ENCODE measurements around the gene RHBDL1.

RHBDL1 gene

GRCh38 chr16:633336-634050 lies 42.0 kb upstream of the RHBDL1 start:
- Mint-ChIP-seq H3K36me3 (ENCODE audit: low read depth) (peaks cover 46% of the 10 kb centered on the region), H3K4me3 (no peak overlapping the region), H3K27ac (no peak overlapping the region), H3K4me1 (ENCODE audit: low read depth) (peaks cover 26% of the 10 kb centered on the region), H3K9me3 (no peaks in the 10 kb centered on the region), H3K27me3 (peaks cover 11% of the 10 kb centered on the region)
- intact Hi-C loops (cut with micrococcal nuclease) = no loop called here

- intact Hi-C loops (cut with micrococcal nuclease) = no loop called here
- Mint-ChIP-seq H3K27me3 (peaks cover 11% of the 10 kb centered on the region), H3K36me3 (ENCODE audit: low read depth) (peaks cover 39% of the 10 kb centered on the region), H3K4me1 (ENCODE audit: low read depth) (peaks cover 26% of the 10 kb centered on the region), H3K9me3 (no peaks in the 10 kb centered on the region), H3K27ac (no peak overlapping the region), H3K4me3 (peak overlapping the region; percentile 40)
These were observed 41.3 kb upstream of the RHBDL1 start for GRCh38 chr16:634051-634670.

DNA sequence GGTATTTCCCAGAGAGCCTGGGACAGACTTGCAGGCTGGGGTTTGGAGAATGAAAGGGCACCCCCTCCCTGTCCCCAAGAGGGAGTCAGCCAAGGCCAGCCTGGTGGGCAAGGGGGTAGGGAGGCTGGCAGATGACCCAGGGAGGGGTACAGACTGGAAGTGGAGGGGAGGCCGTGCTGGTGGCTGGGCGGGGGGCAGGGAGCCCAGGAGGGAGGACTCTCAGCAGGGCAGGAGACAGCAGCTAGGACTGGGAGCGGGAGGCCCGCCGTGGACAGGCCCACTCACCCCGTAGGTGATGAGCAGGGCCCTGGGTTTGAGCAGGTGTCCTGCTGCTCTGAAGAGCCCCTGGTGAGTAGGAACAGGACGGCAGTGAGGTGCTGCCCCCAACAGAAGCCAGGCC lies 40.5 kb upstream of the RHBDL1 start:
- Mint-ChIP-seq H3K27me3 (peaks cover 11% of the 10 kb centered on the region), H3K9me3 (no peaks in the 10 kb centered on the region), H3K27ac (no peak overlapping the region), H3K4me1 (ENCODE audit: low read depth) (peaks cover 26% of the 10 kb centered on the region), H3K36me3 (ENCODE audit: low read depth) (peaks cover 34% of the 10 kb centered on the region), H3K4me3 (peak overlapping the region; percentile 70)
- intact Hi-C loops (cut with micrococcal nuclease) = no loop called here

DNA sequence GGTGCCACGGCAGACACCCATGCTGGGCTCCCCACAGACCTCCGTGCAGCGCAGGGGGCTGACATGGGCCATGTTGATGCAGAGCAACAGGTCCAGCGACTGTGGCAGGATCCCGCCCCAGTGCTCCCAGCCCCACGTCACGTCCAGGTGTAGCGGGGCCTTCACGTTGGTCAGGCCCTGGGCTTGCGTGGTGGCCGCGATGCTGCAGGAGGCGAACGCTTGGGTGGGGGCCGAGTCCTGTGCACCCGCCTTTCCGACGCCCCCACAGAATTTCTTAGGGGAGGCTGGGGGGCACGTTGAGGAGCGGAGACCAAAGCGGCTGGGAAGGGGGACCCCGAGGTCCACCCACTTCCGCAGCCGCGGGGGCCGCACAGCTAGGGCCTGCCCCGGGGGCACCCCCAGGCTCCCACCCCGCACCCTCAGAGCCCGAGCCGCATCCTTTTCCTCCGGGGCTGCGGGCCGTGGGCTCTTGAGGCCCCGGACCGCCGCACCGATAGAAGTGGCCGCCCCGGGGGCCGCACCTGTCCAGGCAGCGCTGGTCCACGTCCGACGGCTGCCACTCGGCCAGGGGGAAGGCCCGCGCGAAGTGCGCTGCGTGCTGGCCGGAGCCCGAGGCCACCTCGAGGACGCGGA lies 39.8 kb upstream of the RHBDL1 start:
- H3K4me1 Mint-ChIP-seq (ENCODE audit: low read depth) = peaks cover 32% of the 10 kb centered on the region
- intact Hi-C loops (cut with micrococcal nuclease) = loop anchor here (1.0 kb wide), 1 partner anchor 46 kb away; no protein-coding TSS in a partner anchor
- peaks cover 34% of the 10 kb centered on the region for H3K36me3 Mint-ChIP-seq (ENCODE audit: low read depth)
- H3K27me3 Mint-ChIP-seq = peaks cover 11% of the 10 kb centered on the region
- peak overlapping the region; percentile 97 for H3K4me3 Mint-ChIP-seq
- peak overlapping the region; percentile 94 for H3K27ac Mint-ChIP-seq
- no peaks in the 10 kb centered on the region for H3K9me3 Mint-ChIP-seq

GRCh38 chr16:636206-637080 lies 39.0 kb upstream of the RHBDL1 start, which contains the start of gene METTL26:
Gene METTL26, minus strand, starts transcription at chr16:636305. Its CDS starts 15 bp downstream, at chr16:636290.
- H3K27me3 Mint-ChIP-seq = peaks cover 7% of the 10 kb centered on the region
- no peaks in the 10 kb centered on the region for H3K9me3 Mint-ChIP-seq
- intact Hi-C loops (cut with micrococcal nuclease) = loop anchor here (1.0 kb wide), 2 partner anchors 24 to 47 kb away; no protein-coding TSS in a partner anchor
- H3K27ac Mint-ChIP-seq = peak within 1 kb of the TSS; percentile 94
- peaks cover 34% of the 10 kb centered on the region for H3K36me3 Mint-ChIP-seq (ENCODE audit: low read depth)
- H3K4me3 Mint-ChIP-seq = peak within 1 kb of the TSS; percentile 97
- H3K4me1 Mint-ChIP-seq (ENCODE audit: low read depth) = peaks cover 30% of the 10 kb centered on the region

DNA sequence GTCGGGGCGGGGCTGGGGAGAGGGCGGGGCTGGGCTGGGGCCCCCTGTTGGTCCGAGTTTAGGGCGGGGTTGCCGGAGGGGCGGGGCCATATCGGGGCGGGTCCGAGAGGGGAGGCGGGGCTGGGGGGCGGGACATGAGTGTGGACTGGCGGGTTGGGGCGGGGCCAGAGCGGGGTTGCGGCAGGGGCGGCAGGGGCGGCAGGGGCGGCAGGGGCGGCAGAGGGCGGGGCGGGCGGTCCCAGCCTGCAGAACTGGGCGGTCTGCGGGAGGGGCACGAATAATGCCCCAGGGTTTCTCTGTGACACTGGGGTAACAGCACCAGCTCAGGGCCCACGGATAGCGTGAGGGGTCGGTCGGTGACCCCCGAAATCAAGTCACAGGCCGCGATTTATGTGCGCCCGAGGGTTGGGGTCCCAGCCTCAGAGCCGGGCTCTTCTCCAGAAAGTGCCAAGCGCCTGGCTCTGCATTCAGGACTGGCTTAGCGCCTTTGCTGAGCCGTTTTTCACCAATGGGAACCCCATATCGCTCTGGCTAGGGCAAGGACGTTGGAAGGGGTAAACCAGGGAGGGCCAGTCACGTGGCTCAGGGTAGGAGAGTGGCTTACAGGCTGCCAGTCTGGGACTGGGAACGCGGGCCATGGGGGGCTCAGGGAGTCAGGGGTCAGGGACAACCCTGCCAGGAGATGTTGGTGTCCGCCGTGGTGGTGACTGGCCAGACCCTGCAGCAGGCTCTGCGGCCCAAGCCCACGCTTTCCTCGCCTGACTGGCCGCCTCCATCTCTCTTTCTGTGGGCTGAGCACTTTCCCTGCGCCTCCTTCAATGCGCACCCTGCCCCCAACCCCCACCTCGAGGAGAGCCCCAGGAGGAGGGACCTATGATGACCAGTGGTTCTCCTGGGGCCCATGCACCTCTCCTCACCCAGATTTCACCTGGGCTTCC lies 38.1 kb upstream of the RHBDL1 start:
- Mint-ChIP-seq H3K4me1 (ENCODE audit: low read depth) (peaks cover 30% of the 10 kb centered on the region), H3K9me3 (no peaks in the 10 kb centered on the region), H3K27me3 (peaks cover 3% of the 10 kb centered on the region), H3K27ac (peak overlapping the region; percentile 94), H3K36me3 (ENCODE audit: low read depth) (peaks cover 35% of the 10 kb centered on the region), H3K4me3 (peak overlapping the region; percentile 97)
- intact Hi-C loops (cut with micrococcal nuclease) = loop anchor here (1.0 kb wide), 1 partner anchor 23 kb away; no protein-coding TSS in a partner anchor

DNA sequence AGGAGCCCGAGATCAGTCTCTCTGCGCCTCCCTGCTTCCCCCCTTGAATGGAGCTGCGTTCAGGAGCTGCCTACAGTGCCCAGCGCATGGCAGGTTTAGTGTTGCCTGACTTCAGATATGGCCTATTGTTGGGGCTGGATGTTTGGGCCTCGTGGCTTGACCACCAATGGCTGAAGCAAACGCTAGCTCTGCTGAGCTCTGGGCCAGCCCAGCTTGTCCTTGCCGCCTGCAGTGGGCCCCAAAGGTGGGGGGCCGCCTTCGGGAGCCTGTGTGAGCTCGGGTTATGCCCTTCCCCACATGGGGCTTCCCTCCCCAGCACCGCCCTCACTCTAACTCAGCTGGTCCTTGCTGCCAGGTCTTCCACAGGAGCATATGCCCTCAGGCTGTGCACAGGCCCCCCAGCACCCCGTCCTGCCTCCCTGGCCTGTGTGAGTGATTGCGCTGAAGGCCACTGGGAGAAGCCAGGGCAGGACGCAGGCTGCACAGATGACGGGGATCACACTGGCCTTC lies 37.4 kb upstream of the RHBDL1 start:
- Mint-ChIP-seq H3K4me1 (ENCODE audit: low read depth) (peaks cover 36% of the 10 kb centered on the region), H3K27ac (peak overlapping the region; percentile 94), H3K9me3 (no peaks in the 10 kb centered on the region), H3K36me3 (ENCODE audit: low read depth) (peaks cover 37% of the 10 kb centered on the region), H3K27me3 (peaks cover 3% of the 10 kb centered on the region), H3K4me3 (no peak overlapping the region)
- intact Hi-C loops (cut with micrococcal nuclease) = no loop called here

GRCh38 chr16:638836-639235 lies 36.6 kb upstream of the RHBDL1 start:
- Mint-ChIP-seq H3K27me3 (peaks cover 3% of the 10 kb centered on the region), H3K4me1 (ENCODE audit: low read depth) (peaks cover 44% of the 10 kb centered on the region), H3K9me3 (no peaks in the 10 kb centered on the region), H3K36me3 (ENCODE audit: low read depth) (peaks cover 34% of the 10 kb centered on the region), H3K27ac (no peak overlapping the region), H3K4me3 (no peak overlapping the region)
- intact Hi-C loops (cut with micrococcal nuclease) = no loop called here

DNA sequence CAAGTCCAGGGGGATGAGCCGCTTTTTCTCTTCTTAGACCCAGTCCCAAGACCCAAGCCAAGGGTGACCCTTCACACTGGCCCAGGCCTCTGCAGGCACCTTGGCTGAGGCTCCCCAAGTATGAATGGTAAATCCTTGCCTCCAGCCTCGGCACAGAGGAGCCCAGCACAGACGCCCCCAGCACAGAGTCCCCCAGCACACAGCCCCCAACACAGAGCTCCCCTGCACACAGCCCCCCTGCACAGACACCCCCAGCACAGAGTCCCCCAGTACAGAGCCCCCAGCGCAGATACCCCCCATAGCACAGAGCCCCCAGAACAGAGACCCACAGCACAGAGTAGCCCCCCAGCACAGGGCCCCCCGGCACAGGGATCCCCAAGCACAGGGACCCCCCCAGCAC lies 34.9 kb upstream of the RHBDL1 start:
- intact Hi-C loops (cut with micrococcal nuclease) = no loop called here
- peaks cover 49% of the 10 kb centered on the region for H3K4me1 Mint-ChIP-seq (ENCODE audit: low read depth)

GRCh38 chr16:641326-642188 lies 33.9 kb upstream of the RHBDL1 start, which contains the start of gene MCRIP2:
Gene MCRIP2, plus strand, starts transcription at chr16:641828. Its CDS starts 164 bp downstream, at chr16:641992.
- Mint-ChIP-seq H3K36me3 (ENCODE audit: low read depth) (peaks cover 44% of the 10 kb centered on the region), H3K27me3 (peaks cover 3% of the 10 kb centered on the region), H3K9me3 (no peaks in the 10 kb centered on the region), H3K4me1 (ENCODE audit: low read depth) (peaks cover 59% of the 10 kb centered on the region), H3K4me3 (peak within 1 kb of the TSS; percentile 78), H3K27ac (peak within 1 kb of the TSS; percentile 86)
- intact Hi-C loops (cut with micrococcal nuclease) = no loop called here

More for the DNA sequence above, 34.9 kb upstream of the RHBDL1 start:
- H3K27ac Mint-ChIP-seq = peak overlapping the region; percentile 61
- H3K9me3 Mint-ChIP-seq = no peaks in the 10 kb centered on the region
- H3K4me3 Mint-ChIP-seq = peak overlapping the region; percentile 60
- H3K27me3 Mint-ChIP-seq = peaks cover 3% of the 10 kb centered on the region
- peaks cover 39% of the 10 kb centered on the region for H3K36me3 Mint-ChIP-seq (ENCODE audit: low read depth)

- Mint-ChIP-seq H3K36me3 (ENCODE audit: low read depth) (peaks cover 48% of the 10 kb centered on the region), H3K4me3 (peak overlapping the region; percentile 78), H3K27ac (peak overlapping the region; percentile 86), H3K9me3 (no peaks in the 10 kb centered on the region), H3K27me3 (peaks cover 3% of the 10 kb centered on the region), H3K4me1 (ENCODE audit: low read depth) (peaks cover 66% of the 10 kb centered on the region)
- intact Hi-C loops (cut with micrococcal nuclease) = no loop called here
These were observed 33.1 kb upstream of the RHBDL1 start for GRCh38 chr16:642189-643049.
